Activated CD4-positive, alpha-beta T cell treated with anti-CD3 and anti-CD28 coated beads, Interleukin-2, amount 50 U/mL, for 48 hours (primary cell): ENCODE results near the gene TRHDE.

Experiments used
- DNase-seq, 2 experiments: peaks; one replicate each; pipeline ENCODE4 v3.0.0-alpha.2; 2020

TRHDE gene

GRCh38 chr12:72318341-72318740 is 46.2 kb downstream of the TRHDE start:
- no peak for DNase-seq

- DNase-seq: no peak
These were observed 51.7 kb downstream of the TRHDE start for GRCh38 chr12:72323881-72324280.

GRCh38 chr12:72330301-72330700 is 58.1 kb downstream of the TRHDE start:
- no peak for DNase-seq

GRCh38 chr12:72330784-72331183 is 58.6 kb downstream of the TRHDE start:
- no peak for DNase-seq

- no peak for DNase-seq
These were observed 65.2 kb downstream of the TRHDE start for GRCh38 chr12:72337382-72337781.

- no peak for DNase-seq
These were observed 65.8 kb downstream of the TRHDE start for GRCh38 chr12:72337946-72338345.

- no peak for DNase-seq
These were observed 66.3 kb downstream of the TRHDE start for GRCh38 chr12:72338437-72338836.

- DNase-seq: peak; percentile 29 to 31
These were observed 74.3 kb downstream of the TRHDE start for GRCh38 chr12:72346363-72346944.

- no peak for DNase-seq
These were observed 77.3 kb downstream of the TRHDE start for GRCh38 chr12:72349491-72349890.

- no peak for DNase-seq
These were observed 87.2 kb downstream of the TRHDE start for GRCh38 chr12:72359416-72359815.

GRCh38 chr12:72365151-72365550 is 93.0 kb downstream of the TRHDE start:
- DNase-seq: no peak

- DNase-seq: no peak
These were observed 94.1 kb downstream of the TRHDE start for GRCh38 chr12:72366255-72366654.

GRCh38 chr12:72368298-72368697 is 96.1 kb downstream of the TRHDE start:
- no peak for DNase-seq

- DNase-seq: no peak
These were observed 96.7 kb downstream of the TRHDE start for GRCh38 chr12:72368719-72369422.

- DNase-seq: no peak
These were observed 97.3 kb downstream of the TRHDE start for GRCh38 chr12:72369423-72369959.

GRCh38 chr12:72380441-72380840 is 108.3 kb downstream of the TRHDE start:
- no peak for DNase-seq

- DNase-seq: no peak
These were observed 116.2 kb downstream of the TRHDE start for GRCh38 chr12:72388322-72388721.

- DNase-seq: no peak
These were observed 118.0 kb downstream of the TRHDE start for GRCh38 chr12:72390146-72390545.

- no peak for DNase-seq
These were observed 133.9 kb downstream of the TRHDE start for GRCh38 chr12:72406111-72406510.

GRCh38 chr12:72432037-72432604 is 160.0 kb downstream of the TRHDE start:
- DNase-seq: no peak

GRCh38 chr12:72433298-72433697 is 161.1 kb downstream of the TRHDE start:
- no peak for DNase-seq

- DNase-seq: no peak
These were observed 162.8 kb downstream of the TRHDE start for GRCh38 chr12:72434999-72435398.

GRCh38 chr12:72442217-72442616 is 170.0 kb downstream of the TRHDE start:
- DNase-seq: no peak

GRCh38 chr12:72444125-72444524 is 172.0 kb downstream of the TRHDE start:
- DNase-seq: no peak
